ENCODE measurements around the gene TMEM175. TPM values are rescaled to one million over a fixed set of nuclear protein-coding genes. Genes with fewer than 3 reads are reported as not detected.

TMEM175 gene
- total RNA-seq, 2 experiments from 2014 or later = 11.0 to 11.2 TPM

GRCh38 chr4:965048-965765, 32.9 kb downstream of the TMEM175 start:
- CTCF ChIA-PET = no interaction called here
- intact Hi-C loops (cut with micrococcal nuclease) = no loop called here
- POLR2A ChIA-PET = no interaction called here
- Mint-ChIP-seq H3K9me3 (no peaks in the 10 kb centered on the region), H3K27ac (no peak overlapping the region), H3K27me3 (no peaks in the 10 kb centered on the region), H3K4me1 (ENCODE audit: low read depth) (peaks cover under 1% of the 10 kb centered on the region), H3K36me3 (ENCODE audit: low read depth) (no peaks in the 10 kb centered on the region), H3K4me3 (no peak overlapping the region)
- no peak for TF ChIP-seq CTCF (IDR thresholded peaks at IDR 0.05)
- ATAC-seq (no peak), DNase-seq (no peak)

GRCh38 chr4:965766-966134, 33.5 kb downstream of the TMEM175 start:
- Mint-ChIP-seq H3K9me3 (no peaks in the 10 kb centered on the region), H3K27me3 (no peaks in the 10 kb centered on the region), H3K36me3 (ENCODE audit: low read depth) (no peaks in the 10 kb centered on the region), H3K4me3 (no peak overlapping the region), H3K27ac (no peak overlapping the region), H3K4me1 (ENCODE audit: low read depth) (peaks cover 6% of the 10 kb centered on the region)
- DNase-seq = no peak
- no peak for ATAC-seq
- ChIA-PET POLR2A (no interaction called here), CTCF (no interaction called here)
- no peak for TF ChIP-seq CTCF (IDR thresholded peaks at IDR 0.05)
- intact Hi-C loops (cut with micrococcal nuclease) = no loop called here

- no peak overlapping the region for H3K4me3 Mint-ChIP-seq
- H3K4me1 Mint-ChIP-seq (ENCODE audit: low read depth) = peaks cover 10% of the 10 kb centered on the region
- CTCF ChIA-PET = no interaction called here
- H3K27ac Mint-ChIP-seq = no peak overlapping the region
- H3K36me3 Mint-ChIP-seq (ENCODE audit: low read depth) = no peaks in the 10 kb centered on the region
- H3K9me3 Mint-ChIP-seq = no peaks in the 10 kb centered on the region
- DNase-seq = no peak
- H3K27me3 Mint-ChIP-seq = no peaks in the 10 kb centered on the region
- ATAC-seq = no peak
- TF ChIP-seq CTCF (IDR thresholded peaks at IDR 0.05) = no peak
- POLR2A ChIA-PET = no interaction called here
- intact Hi-C loops (cut with micrococcal nuclease) = no loop called here
Observed at GRCh38 chr4:966266-967112, 34.2 kb downstream of the TMEM175 start.

GRCh38 chr4:967113-968104, 35.1 kb downstream of the TMEM175 start:
- POLR2A ChIA-PET = no interaction called here
- Mint-ChIP-seq H3K9me3 (no peaks in the 10 kb centered on the region), H3K27me3 (no peaks in the 10 kb centered on the region), H3K27ac (no peak overlapping the region), H3K4me1 (ENCODE audit: low read depth) (peaks cover 13% of the 10 kb centered on the region), H3K4me3 (no peak overlapping the region), H3K36me3 (ENCODE audit: low read depth) (no peaks in the 10 kb centered on the region)
- intact Hi-C loops (cut with micrococcal nuclease) = no loop called here
- TF ChIP-seq CTCF (IDR thresholded peaks at IDR 0.05) = no peak
- CTCF ChIA-PET = no interaction called here
- ATAC-seq (no peak), DNase-seq (no peak)
